GM18526 (cell line): ENCODE data around the gene TBC1D17.

Experiments
- POLR2A ChIP-seq: IDR thresholded peaks from 3 replicates; pipeline ENCODE4 v1.6.1; 2011; ENCODE audit not compliant: insufficient read length; ENCODE audit errors: extremely low read depth

The TBC1D17 gene

DNA sequence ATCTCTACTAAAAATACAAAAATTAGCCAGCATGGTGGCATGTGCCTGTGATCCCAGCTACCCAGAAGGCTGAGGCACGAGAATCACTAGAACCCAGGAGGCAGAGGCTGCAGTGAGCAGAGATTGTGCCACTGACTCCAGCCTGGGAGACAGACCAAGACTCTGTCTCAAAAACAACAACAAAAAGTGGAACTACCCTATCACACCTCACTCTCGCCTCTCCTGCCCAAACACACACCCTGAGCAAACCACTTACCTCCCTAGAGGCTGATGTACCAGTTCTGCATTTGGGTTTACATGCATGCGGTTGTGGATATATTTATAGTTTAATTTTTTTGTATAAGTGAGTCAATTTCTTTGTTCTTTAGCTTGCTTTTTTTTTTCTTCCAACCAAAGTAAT is 34.2 kb upstream of the TBC1D17 start:
- TF ChIP-seq POLR2A = no peak

- no peak for TF ChIP-seq POLR2A
These were observed 33.1 kb upstream of the TBC1D17 start for GRCh38 chr19:49844138-49845095.

DNA sequence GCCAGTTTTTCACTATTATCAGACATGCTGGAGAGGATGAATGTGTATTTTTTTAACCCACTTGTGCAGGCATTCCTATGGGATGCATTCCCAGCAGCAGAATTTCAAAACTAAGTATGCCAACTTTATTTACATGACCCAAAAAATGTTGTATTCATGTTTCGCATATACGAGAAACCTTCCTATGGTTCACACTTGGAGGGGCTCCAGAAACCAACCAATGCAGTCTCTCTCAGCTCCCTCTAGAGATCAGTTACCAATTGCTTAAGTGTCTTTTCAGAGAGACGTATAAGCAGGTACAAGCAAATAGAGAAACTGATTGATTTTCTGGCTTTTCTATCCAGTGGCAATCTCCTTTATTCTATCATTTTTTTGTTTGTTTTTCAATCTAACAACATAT is 32.1 kb upstream of the TBC1D17 start:
- no peak for TF ChIP-seq POLR2A

- no peak for TF ChIP-seq POLR2A
These were observed 31.1 kb upstream of the TBC1D17 start for GRCh38 chr19:49846408-49846807.

GRCh38 chr19:49847731-49848696 is 29.5 kb upstream of the TBC1D17 start:
- no peak for TF ChIP-seq POLR2A

DNA sequence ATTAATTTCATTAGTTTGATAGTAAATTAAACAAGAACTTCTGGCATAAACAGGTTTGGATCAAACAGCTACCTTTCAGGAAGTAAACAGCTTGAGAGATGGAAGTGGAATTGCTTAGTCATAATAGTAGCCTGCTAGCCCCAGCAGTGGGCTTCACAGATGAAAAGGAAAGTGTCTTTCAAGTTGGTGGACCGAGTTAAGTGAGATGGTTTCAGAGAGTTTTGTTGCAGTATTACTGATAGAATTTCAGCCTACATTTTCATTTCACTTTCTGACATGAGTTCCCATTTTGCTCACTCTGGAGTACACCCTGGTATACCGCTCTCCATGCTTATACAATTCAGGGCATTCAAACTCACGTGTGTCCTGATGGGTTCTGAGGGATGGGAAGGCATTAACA is 28.6 kb upstream of the TBC1D17 start:
- no peak for TF ChIP-seq POLR2A

GRCh38 chr19:49849433-49850220 is 27.9 kb upstream of the TBC1D17 start:
- no peak for TF ChIP-seq POLR2A

DNA sequence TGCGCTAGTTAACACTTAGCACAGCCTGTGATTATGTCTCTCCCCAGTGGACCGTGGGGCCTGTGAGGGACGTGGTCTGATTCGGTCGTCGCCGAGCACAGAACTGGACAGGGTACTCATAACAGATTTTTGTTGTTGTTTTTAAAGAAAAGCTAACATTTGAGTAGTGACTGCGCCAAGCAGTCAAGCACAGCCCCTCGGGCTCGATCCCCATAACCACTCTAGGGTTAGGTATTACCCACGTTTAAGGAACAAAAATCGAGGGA is 27.3 kb upstream of the TBC1D17 start:
- no peak for TF ChIP-seq POLR2A

GRCh38 chr19:49850487-49851342 is 26.8 kb upstream of the TBC1D17 start, which contains the start of gene PTOV1:
Gene PTOV1 (plus strand): TSS chr19:49851159.
- TF ChIP-seq POLR2A = peak; percentile 48

GRCh38 chr19:49851456-49852259 is 25.8 kb upstream of the TBC1D17 start:
- no peak for TF ChIP-seq POLR2A

- TF ChIP-seq POLR2A = no peak
These were observed 24.8 kb upstream of the TBC1D17 start for GRCh38 chr19:49852631-49853126.

GRCh38 chr19:49853852-49854377 is 23.6 kb upstream of the TBC1D17 start:
- TF ChIP-seq POLR2A = no peak

- no peak for TF ChIP-seq POLR2A
These were observed 22.9 kb upstream of the TBC1D17 start for GRCh38 chr19:49854378-49855263.
